HCT116 (cell line): ENCODE data around the gene HOXD8. TPM values are rescaled to one million over a fixed set of nuclear protein-coding genes. Genes with fewer than 3 reads are reported as not detected.

Experiments
- ATAC-seq: fragments of 200-7000 bp; cut with Tn5 transposase; 2 replicates; pipeline ENCODE4 v1.9.1; 2020; ENCODE audit warnings: mild to moderate bottlenecking, moderate library complexity
- BruUV-seq: library from RNA; stranded (reverse); fragments of 400-500 nt; replicated peaks from 2 replicates; lab custom pipeline; 2021; lab: Mats Ljungman, UMichigan
- CTCF ChIA-PET: fragments of 300-600 bp; sonication (Branson Sonifier 250); formaldehyde crosslinking; loops from one replicate; lab custom pipeline; 2021; ENCODE audit warnings: antibody characterized with exemption; lab: Charles Lee
- POLR2A ChIA-PET: fragments of 300-600, 350-600 bp; sonication (Branson Sonifier 250); formaldehyde crosslinking; loops from one replicate; lab custom pipeline; 2021; ENCODE audit warnings: antibody characterized with exemption; lab: Charles Lee
- RAD21 ChIA-PET, 2 experiments: fragments of 300-600 bp; sonication (Branson Sonifier 250); formaldehyde crosslinking; loops; one replicate each; lab custom pipeline; 2023; ENCODE audit warnings: low total read pairs in 2 of 2; ENCODE audit not compliant: uncharacterized antibody in 2 of 2, unreplicated experiment in 2 of 2, low non-redundant PET in 1 of 2; lab: Charles Lee
- DNase-seq: peaks from one replicate; pipeline ENCODE4 v3.0.0-alpha.2; 2010; ENCODE audit warnings: low read depth, low spot score
- H2AFZ ChIP-seq: fragments of 200-600 bp; shearing (Covaris generic), sonication (generic); 2 replicates; pipeline ENCODE4 v1.6.1; 2017; ENCODE audit warnings: low read depth, mixed run types, mixed read lengths, antibody characterized with exemption, low read length; ENCODE audit not compliant: poor library complexity, severe bottlenecking
- H3K27ac ChIP-seq: 2 replicates; pipeline ENCODE4 v1.5.1; 2012; ENCODE audit warnings: low read depth, low read length
- H3K27me3 ChIP-seq: fragments of 200-600 bp; sonication (generic); 2 replicates; pipeline ENCODE4 v1.6.1; 2016; ENCODE audit warnings: mixed run types, low read length, mixed read lengths; ENCODE audit not compliant: insufficient read depth
- H3K36me3 ChIP-seq, 2 experiments: fragments of 200-500 bp in 1 of 2; fragments of 200-600 bp in 1 of 2; sonication (Bioruptor generic) in 1 of 2; sonication (generic) in 1 of 2; 2 replicates each; pipeline versions ENCODE4 v1.5.1 to v1.6.1; 2014 to 2016; ENCODE audit warnings: low read length in 2 of 2, inconsistent platforms in 1 of 2, mixed read lengths in 1 of 2, mixed run types in 1 of 2; ENCODE audit not compliant: insufficient read depth in 2 of 2, control insufficient read depth in 1 of 2
- H3K4me1 ChIP-seq, 2 experiments: fragments of 200-600 bp in 1 of 2; sonication (generic) in 1 of 2; 2 replicates each; pipeline versions ENCODE4 v1.5.1 to v1.6.1; 2012 to 2017; ENCODE audit warnings: low read length in 2 of 2, inconsistent platforms in 1 of 2, mild to moderate bottlenecking in 1 of 2, mixed read lengths in 1 of 2, mixed run types in 1 of 2, moderate library complexity in 1 of 2; ENCODE audit not compliant: insufficient read depth in 2 of 2, control insufficient read depth in 1 of 2
- H3K4me2 ChIP-seq: fragments of 200-600 bp; sonication (generic); 2 replicates; pipeline ENCODE4 v1.6.1; 2017; ENCODE audit warnings: mixed run types, low read length, mixed read lengths
- H3K4me3 ChIP-seq, 2 experiments: fragments of 200-600 bp in 1 of 2; sonication (generic) in 1 of 2; replicated peaks in 1 of 2; 2 replicates each; pipeline ENCODE4 v1.5.1; 2011 to 2016; ENCODE audit warnings: low read length in 2 of 2, control low read depth in 1 of 2, low read depth in 1 of 2, mild to moderate bottlenecking in 1 of 2, mixed read lengths in 1 of 2, mixed run types in 1 of 2
- H3K79me2 ChIP-seq: fragments of 200-600 bp; sonication (generic); 2 replicates; pipeline ENCODE4 v1.6.1; 2017; ENCODE audit warnings: mild to moderate bottlenecking, mixed run types, low read length, moderate library complexity, mixed read lengths; ENCODE audit not compliant: insufficient read depth
- H3K9ac ChIP-seq: fragments of 200-600 bp; sonication (generic); 2 replicates; pipeline ENCODE4 v1.6.1; 2016; ENCODE audit warnings: low read length, mixed read lengths
- H3K9me2 ChIP-seq: fragments of 200-600 bp; sonication (generic), shearing (Covaris generic); 2 replicates; pipeline ENCODE4 v1.6.1; 2017; ENCODE audit warnings: mixed run types, mild to moderate bottlenecking, moderate library complexity; ENCODE audit not compliant: insufficient read depth
- H3K9me3 ChIP-seq, 2 experiments: fragments of 200-500 bp in 1 of 2; fragments of 200-600 bp in 1 of 2; sonication (Bioruptor generic) in 1 of 2; sonication (generic) in 1 of 2; 2 replicates each; pipeline ENCODE4 v1.6.1; 2014 to 2017; ENCODE audit warnings: low read length in 2 of 2, mixed read lengths in 2 of 2, inconsistent platforms in 1 of 2, low read depth in 1 of 2, mild to moderate bottlenecking in 1 of 2, mixed run types in 1 of 2, moderate library complexity in 1 of 2; ENCODE audit not compliant: control insufficient read depth in 1 of 2, insufficient read depth in 1 of 2
- H4K20me1 ChIP-seq: fragments of 200-600 bp; sonication (generic), shearing (Covaris generic); 2 replicates; pipeline ENCODE4 v1.6.1; 2017; ENCODE audit warnings: mixed run types, mild to moderate bottlenecking, moderate library complexity; ENCODE audit not compliant: insufficient read depth
- ELF1 ChIP-seq: IDR thresholded peaks from 2 replicates; pipeline ENCODE4 v1.6.1; 2012; ENCODE audit warnings: low read depth, borderline replicate concordance
- POLR2AphosphoS5 ChIP-seq: IDR thresholded peaks from 2 replicates; pipeline ENCODE4 v1.6.1; 2011; ENCODE audit warnings: mild to moderate bottlenecking, low read depth, low read length, moderate library complexity
- ZNF274 ChIP-seq: fragments of 200-500 bp; sonication (Bioruptor generic); IDR thresholded peaks from 2 replicates; pipeline ENCODE4 v1.6.1; 2014; ENCODE audit warnings: mild to moderate bottlenecking, low read depth, low read length, inconsistent platforms
- intact Hi-C: fragments of 100-400 bp; cut with micrococcal nuclease; formaldehyde crosslinking; loops from 2 replicates; pipeline ENCODE4 v1.10.0; 2022
- total RNA-seq: library from RNA; stranded (reverse); gene quantifications from one replicate; pipeline ENCODE4 v1.2.1, GENCODE V29; 2021; ENCODE audit not compliant: unreplicated experiment
- TF ChIP-seq, protein P1 (sequence below): IDR thresholded peaks from 2 replicates; pipeline ENCODE4 v1.6.1; 2011; ENCODE audit warnings: mild to moderate bottlenecking, low read length, moderate library complexity; ENCODE audit not compliant: insufficient replicate concordance; ENCODE audit errors: extremely low read depth
- TF ChIP-seq, protein P2 (sequence below): IDR thresholded peaks from 2 replicates; pipeline ENCODE4 v1.6.1; 2012

Gene HOXD8
- total RNA-seq, 1 experiment from 2014 or later: 6.0 TPM

DNA sequence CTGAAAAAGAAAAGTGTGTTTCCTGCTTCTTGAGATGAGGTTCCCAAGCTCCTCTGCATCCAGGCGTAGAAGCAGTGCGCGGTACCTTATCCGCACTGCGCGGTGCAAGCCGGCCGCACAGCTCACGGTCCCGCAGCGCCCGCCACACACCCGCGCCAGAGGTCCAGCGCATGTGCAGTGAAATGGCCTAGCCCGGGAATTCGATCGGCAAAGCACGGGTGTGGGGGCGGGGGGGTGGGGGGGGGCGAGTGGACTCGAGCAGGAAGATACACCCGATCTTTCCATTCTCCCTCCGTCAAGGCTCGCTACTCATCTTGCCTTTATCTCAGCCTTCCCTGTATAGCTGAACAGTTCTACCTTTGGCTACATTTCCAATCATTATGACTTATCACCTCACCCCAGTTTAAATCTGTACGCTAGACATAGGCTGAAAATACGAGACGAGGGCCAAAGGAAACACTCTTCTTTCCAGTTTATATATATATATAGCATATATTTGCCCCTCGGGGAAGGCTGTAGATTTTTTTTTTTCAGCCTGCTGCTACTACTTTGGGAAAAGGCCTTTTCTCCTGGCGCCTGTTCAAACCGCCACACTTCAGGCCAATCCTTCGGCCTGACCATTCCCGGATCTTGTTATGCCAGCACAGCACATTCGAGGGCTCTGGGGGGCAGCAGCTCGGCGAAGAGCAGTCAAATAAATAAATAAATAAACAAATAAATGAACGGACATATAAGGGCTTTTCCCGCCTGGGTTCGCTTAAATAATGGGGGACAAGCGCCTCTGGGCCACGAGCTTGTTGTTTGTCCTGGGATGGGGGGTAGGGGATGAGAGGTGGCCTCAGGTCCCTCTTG, 10.4 kb downstream of the HOXD8 start:
- Histone ChIP-seq H3K4me2 (peak overlapping the region; percentile 78), H3K9me3 (no peaks in the 10 kb centered on the region), H3K79me2 (no peaks in the 10 kb centered on the region), H3K27ac (no peak overlapping the region), H3K4me1 (peaks cover 5 to 22% of the 10 kb centered on the region in 2 experiments; a peak in 3 of 4 replicates), H3K4me3 (peak overlapping the region; percentile 25 to 40; a peak in 3 of 4 replicates), H3K9ac (0 out of 2 replicates have a peak overlapping the region, but pooled peaks have one; percentile 23), H3K36me3 (no peaks in the 10 kb centered on the region), H4K20me1 (no peaks in the 10 kb centered on the region), H2AFZ (peak overlapping the region; percentile 66), H3K9me2 (no peaks in the 10 kb centered on the region), H3K27me3 (no peaks in the 10 kb centered on the region)
- BruUV-seq: no TSS peak
- POLR2A ChIA-PET: interaction anchor here (1.1 kb wide), 1 partner anchor 415 kb away, joined by 4 read pairs; no protein-coding TSS in a partner anchor
- TF ChIP-seq, protein P1, sequence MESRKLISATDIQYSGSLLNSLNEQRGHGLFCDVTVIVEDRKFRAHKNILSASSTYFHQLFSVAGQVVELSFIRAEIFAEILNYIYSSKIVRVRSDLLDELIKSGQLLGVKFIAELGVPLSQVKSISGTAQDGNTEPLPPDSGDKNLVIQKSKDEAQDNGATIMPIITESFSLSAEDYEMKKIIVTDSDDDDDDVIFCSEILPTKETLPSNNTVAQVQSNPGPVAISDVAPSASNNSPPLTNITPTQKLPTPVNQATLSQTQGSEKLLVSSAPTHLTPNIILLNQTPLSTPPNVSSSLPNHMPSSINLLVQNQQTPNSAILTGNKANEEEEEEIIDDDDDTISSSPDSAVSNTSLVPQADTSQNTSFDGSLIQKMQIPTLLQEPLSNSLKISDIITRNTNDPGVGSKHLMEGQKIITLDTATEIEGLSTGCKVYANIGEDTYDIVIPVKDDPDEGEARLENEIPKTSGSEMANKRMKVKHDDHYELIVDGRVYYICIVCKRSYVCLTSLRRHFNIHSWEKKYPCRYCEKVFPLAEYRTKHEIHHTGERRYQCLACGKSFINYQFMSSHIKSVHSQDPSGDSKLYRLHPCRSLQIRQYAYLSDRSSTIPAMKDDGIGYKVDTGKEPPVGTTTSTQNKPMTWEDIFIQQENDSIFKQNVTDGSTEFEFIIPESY: no peak
- TF ChIP-seq ELF1 (no peak), ZNF274 (no peak), POLR2AphosphoS5 (no peak)
- TF ChIP-seq, protein P2, sequence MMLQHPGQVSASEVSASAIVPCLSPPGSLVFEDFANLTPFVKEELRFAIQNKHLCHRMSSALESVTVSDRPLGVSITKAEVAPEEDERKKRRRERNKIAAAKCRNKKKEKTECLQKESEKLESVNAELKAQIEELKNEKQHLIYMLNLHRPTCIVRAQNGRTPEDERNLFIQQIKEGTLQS: no peak
- intact Hi-C loops: loop anchor here (1.0 kb wide), 3 partner anchors 315 to 498 kb away; no protein-coding TSS in a partner anchor
- no peak for ATAC-seq
- RAD21 ChIA-PET: interaction anchor here (0.6 to 2.2 kb wide), 10 partner anchors 307 to 1106 kb away, joined by 3 to 16 read pairs (median 6); no protein-coding TSS in a partner anchor
- CTCF ChIA-PET: interaction anchor here (0.6 to 6.5 kb wide), 19 partner anchors 9 to 1025 kb away, joined by 3 to 109 read pairs (median 6); partner anchors contain the start of gene HOXD8
- no peak for DNase-seq
